Ramos (cell line): ENCODE data around the gene MFF.
"Not testable (repeated sequence)": the region's sequence is repeated elsewhere in the genome, so short reads cannot be mapped to it uniquely, and the experiment has no call there.

Source experiments
- in situ Hi-C: fragments of 300-500 bp; cut with MboI; formaldehyde crosslinking; loops from one replicate; pipeline ENCODE4 v1.14.3; 2022; ENCODE audit warnings: low sequenced_read_pairs; ENCODE audit not compliant: unreplicated experiment

Gene MFF

GRCh38 chr2:227374158-227374557 lies 49.1 kb downstream of the MFF start:
- in situ Hi-C loops: no loop called here

GRCh38 chr2:227376656-227377396 lies 51.8 kb downstream of the MFF start:
- in situ Hi-C loops: no loop called here

- in situ Hi-C loops: no loop called here
These were observed 52.7 kb downstream of the MFF start for GRCh38 chr2:227377467-227378351.

- in situ Hi-C loops: no loop called here
These were observed 53.3 kb downstream of the MFF start for GRCh38 chr2:227378371-227378782.

GRCh38 chr2:227379095-227379494 lies 54.0 kb downstream of the MFF start, which contains the start of gene TM4SF20:
Gene TM4SF20, minus strand, starts transcription at chr2:227379306. Its CDS starts 38 bp downstream, at chr2:227379268.
- in situ Hi-C loops: no loop called here

GRCh38 chr2:227382241-227382835 lies 57.3 kb downstream of the MFF start:
- in situ Hi-C loops: not testable (repeated sequence)

GRCh38 chr2:227383686-227384085 lies 58.6 kb downstream of the MFF start:
- in situ Hi-C loops: no loop called here

GRCh38 chr2:227386630-227387029 lies 61.6 kb downstream of the MFF start:
- in situ Hi-C loops: no loop called here

- in situ Hi-C loops: not testable (repeated sequence)
These were observed 62.5 kb downstream of the MFF start, which contains the start of gene SCYGR1 for GRCh38 chr2:227387583-227387982. Gene SCYGR1, minus strand, starts transcription at chr2:227387949. Its CDS starts 0 bp downstream, at chr2:227387949.

- in situ Hi-C loops: no loop called here
These were observed 63.5 kb downstream of the MFF start for GRCh38 chr2:227388537-227389011.

- in situ Hi-C loops: no loop called here
These were observed 64.2 kb downstream of the MFF start for GRCh38 chr2:227389231-227389630.

GRCh38 chr2:227389661-227390060 lies 64.6 kb downstream of the MFF start:
- in situ Hi-C loops: no loop called here

GRCh38 chr2:227390468-227391256 lies 65.6 kb downstream of the MFF start:
- in situ Hi-C loops: no loop called here

GRCh38 chr2:227394401-227394800 lies 69.3 kb downstream of the MFF start:
- in situ Hi-C loops: no loop called here

- in situ Hi-C loops: no loop called here
These were observed 70.5 kb downstream of the MFF start for GRCh38 chr2:227395556-227395955.

GRCh38 chr2:227397562-227397961 lies 72.5 kb downstream of the MFF start:
- in situ Hi-C loops: no loop called here

- in situ Hi-C loops: no loop called here
These were observed 73.9 kb downstream of the MFF start for GRCh38 chr2:227398684-227399670.

- in situ Hi-C loops: no loop called here
These were observed 76.5 kb downstream of the MFF start for GRCh38 chr2:227401550-227401949.

- in situ Hi-C loops: no loop called here
These were observed 77.3 kb downstream of the MFF start for GRCh38 chr2:227402321-227402720.
